Fibroblast of lung (primary cell): Measurements from ENCODE around the gene RANBP10. TPM values are rescaled to one million over a fixed set of nuclear protein-coding genes. Genes with fewer than 3 reads are reported as not detected.

ENCODE experiments used
- DNase-seq, 2 donors: peaks; one replicate each; pipeline versions ENCODE4 v3.0.0 to v3.0.0-alpha.2; 2010; ENCODE audit warnings: low read depth in 2 of 2
- H2AFZ ChIP-seq: 2 replicates; pipeline ENCODE4 v1.5.1; 2012; ENCODE audit warnings: low read length, control low read depth, inconsistent platforms
- H3K27ac ChIP-seq: 2 replicates; pipeline ENCODE4 v1.5.1; 2011; ENCODE audit warnings: low read length, control low read depth; ENCODE audit not compliant: insufficient read depth
- H3K27me3 ChIP-seq: 2 replicates; pipeline ENCODE4 v1.5.1; 2011; ENCODE audit warnings: mild to moderate bottlenecking, low read length; ENCODE audit not compliant: control insufficient read depth, insufficient read depth
- H3K36me3 ChIP-seq: 2 replicates; pipeline ENCODE4 v1.5.1; 2011; ENCODE audit warnings: low read length; ENCODE audit not compliant: control insufficient read depth, insufficient read depth
- H3K4me1 ChIP-seq: 2 replicates; pipeline ENCODE4 v1.5.1; 2011; ENCODE audit warnings: low read length; ENCODE audit not compliant: control insufficient read depth, insufficient read depth; ENCODE audit errors: extremely low read depth
- H3K4me2 ChIP-seq: 2 replicates; pipeline ENCODE4 v1.5.1; 2011; ENCODE audit warnings: low read length, control low read depth; ENCODE audit not compliant: insufficient read depth; ENCODE audit errors: extremely low read depth
- H3K4me3 ChIP-seq, 4 experiments: fragments of 200-600 bp in 1 of 4; sonication (generic) in 1 of 4; replicated peaks in 1 of 4; 2 replicates each; pipeline ENCODE4 v1.5.1; 2011 to 2016; ENCODE audit warnings: low read length in 4 of 4, low read depth in 3 of 4, mild to moderate bottlenecking in 3 of 4, control low read depth in 2 of 4, inconsistent platforms in 1 of 4, mixed read lengths in 1 of 4; ENCODE audit not compliant: insufficient read depth in 1 of 4; ENCODE audit errors: control extremely low read depth in 1 of 4
- H3K79me2 ChIP-seq: 2 replicates; pipeline ENCODE4 v1.5.1; 2012; ENCODE audit warnings: mild to moderate bottlenecking, low read length, inconsistent platforms; ENCODE audit not compliant: control insufficient read depth, insufficient read depth
- H3K9ac ChIP-seq: 2 replicates; pipeline ENCODE4 v1.5.1; 2011; ENCODE audit warnings: mild to moderate bottlenecking, low read length, control low read depth; ENCODE audit not compliant: insufficient read depth
- H3K9me3 ChIP-seq: 2 replicates; pipeline ENCODE4 v1.5.1; 2012; ENCODE audit warnings: low read depth, low read length; ENCODE audit not compliant: control insufficient read depth, insufficient read depth
- H4K20me1 ChIP-seq: 2 replicates; pipeline ENCODE4 v1.5.1; 2011; ENCODE audit warnings: low read length; ENCODE audit not compliant: control insufficient read depth, insufficient read depth; ENCODE audit errors: extremely low read depth
- EZH2 ChIP-seq: IDR thresholded peaks from 2 replicates; pipeline ENCODE4 v1.5.1; 2012; ENCODE audit warnings: low read length, control low read depth, mild to moderate bottlenecking; ENCODE audit errors: missing control alignments
- polyA plus RNA-seq, 2 donors: library from polyadenylated mRNA; depleted of rRNA in 1 of 2; stranded (reverse) in 1 of 2; unstranded in 1 of 2; fragments of >200 nt; gene quantifications; 2 replicates each; pipeline ENCODE4 v1.2.1, GENCODE V29; 2011 to 2012; ENCODE audit warnings: missing spikeins in 1 of 2
- total RNA-seq: library from RNA; depleted of rRNA; stranded (reverse); fragments of >200 nt; gene quantifications from 2 replicates; pipeline ENCODE4 v1.2.1, GENCODE V29; 2014
- TF ChIP-seq, protein P1 (sequence below), 2 donors: IDR thresholded peaks in 1 of 2; conservative IDR thresholded peaks in 1 of 2; 1 replicate in 1 of 2; 2 replicates in 1 of 2; pipeline ENCODE4 v1.5.1; 2011 to 2012; ENCODE audit warnings: low read length in 2 of 2, control low read depth in 1 of 2, inconsistent platforms in 1 of 2, low read depth in 1 of 2, mild to moderate bottlenecking in 1 of 2

Gene RANBP10
- total and polyA plus RNA-seq, 2 donors (not counting 1 experiment from before 2014, with no cell fraction given): 4.6 to 7.1 TPM

DNA sequence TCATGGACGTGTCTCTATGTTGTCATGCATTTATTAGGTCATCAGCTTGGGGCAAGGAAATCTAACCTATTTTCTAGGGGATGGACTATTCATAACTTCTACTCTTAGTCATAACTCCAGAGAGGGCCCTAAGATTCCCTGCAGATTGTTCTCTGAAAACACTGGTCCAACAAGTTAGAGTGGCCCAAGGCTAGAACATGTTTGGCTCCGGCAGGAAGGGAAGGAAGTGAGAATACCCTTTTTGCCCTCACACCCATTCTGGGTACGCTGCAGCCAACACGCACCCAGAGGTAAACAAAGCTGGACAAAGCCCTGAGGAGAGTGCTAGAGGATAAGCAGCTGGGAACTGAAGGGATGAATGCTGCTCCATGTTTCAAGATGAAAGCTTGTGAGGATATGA lies 129.8 kb downstream of the RANBP10 start:
- H3K27ac ChIP-seq: no peak overlapping the region
- no peaks in the 10 kb centered on the region for H3K27me3 ChIP-seq
- no peaks in the 10 kb centered on the region for H4K20me1 ChIP-seq
- H3K4me1 ChIP-seq: peaks cover 4% of the 10 kb centered on the region
- H3K4me3 ChIP-seq: no peak overlapping the region
- H3K4me2 ChIP-seq: no peak overlapping the region
- no peak for DNase-seq
- no peaks in the 10 kb centered on the region for H3K9me3 ChIP-seq
- H3K79me2 ChIP-seq: no peaks in the 10 kb centered on the region
- no peak overlapping the region for H3K9ac ChIP-seq
- H3K36me3 ChIP-seq: peaks cover 2% of the 10 kb centered on the region
- no peak for TF ChIP-seq EZH2
- TF ChIP-seq, protein P1, sequence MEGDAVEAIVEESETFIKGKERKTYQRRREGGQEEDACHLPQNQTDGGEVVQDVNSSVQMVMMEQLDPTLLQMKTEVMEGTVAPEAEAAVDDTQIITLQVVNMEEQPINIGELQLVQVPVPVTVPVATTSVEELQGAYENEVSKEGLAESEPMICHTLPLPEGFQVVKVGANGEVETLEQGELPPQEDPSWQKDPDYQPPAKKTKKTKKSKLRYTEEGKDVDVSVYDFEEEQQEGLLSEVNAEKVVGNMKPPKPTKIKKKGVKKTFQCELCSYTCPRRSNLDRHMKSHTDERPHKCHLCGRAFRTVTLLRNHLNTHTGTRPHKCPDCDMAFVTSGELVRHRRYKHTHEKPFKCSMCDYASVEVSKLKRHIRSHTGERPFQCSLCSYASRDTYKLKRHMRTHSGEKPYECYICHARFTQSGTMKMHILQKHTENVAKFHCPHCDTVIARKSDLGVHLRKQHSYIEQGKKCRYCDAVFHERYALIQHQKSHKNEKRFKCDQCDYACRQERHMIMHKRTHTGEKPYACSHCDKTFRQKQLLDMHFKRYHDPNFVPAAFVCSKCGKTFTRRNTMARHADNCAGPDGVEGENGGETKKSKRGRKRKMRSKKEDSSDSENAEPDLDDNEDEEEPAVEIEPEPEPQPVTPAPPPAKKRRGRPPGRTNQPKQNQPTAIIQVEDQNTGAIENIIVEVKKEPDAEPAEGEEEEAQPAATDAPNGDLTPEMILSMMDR (conservative IDR thresholded peaks at IDR 0.05 in 1 of 2, IDR thresholded peaks at IDR 0.05 in 1 of 2; ENCODE audit: low read depth in 1 of 2, low read length in 2 of 2): no peak
- H2AFZ ChIP-seq: no peak overlapping the region

DNA sequence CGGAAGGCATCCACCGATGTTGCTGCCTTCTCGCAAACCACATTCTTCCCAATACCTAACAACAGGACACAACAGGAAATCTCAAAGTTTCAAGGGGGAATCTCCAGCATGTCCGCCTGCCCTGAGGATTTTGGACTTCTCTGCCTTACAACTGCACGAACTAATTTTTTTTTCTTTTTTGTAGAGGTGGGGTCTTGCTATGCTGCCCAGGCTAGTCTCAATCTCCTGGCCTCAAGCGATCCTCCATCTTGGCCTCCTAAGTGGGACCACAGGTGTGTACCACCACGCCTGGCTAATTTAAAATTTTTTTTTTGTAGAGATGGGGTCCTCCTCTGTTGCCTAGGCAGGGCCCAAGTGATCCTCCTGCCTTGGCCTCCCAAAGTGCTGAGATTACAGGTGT lies 130.4 kb downstream of the RANBP10 start:
- H3K27ac ChIP-seq: no peak overlapping the region
- no peak overlapping the region for H2AFZ ChIP-seq
- no peaks in the 10 kb centered on the region for H3K79me2 ChIP-seq
- H3K9me3 ChIP-seq: no peaks in the 10 kb centered on the region
- TF ChIP-seq, protein P1 (conservative IDR thresholded peaks at IDR 0.05 in 1 of 2, IDR thresholded peaks at IDR 0.05 in 1 of 2; ENCODE audit: low read depth in 1 of 2, low read length in 2 of 2): no peak
- TF ChIP-seq EZH2: no peak
- H3K27me3 ChIP-seq: no peaks in the 10 kb centered on the region
- no peak overlapping the region for H3K4me3 ChIP-seq
- peaks cover 2% of the 10 kb centered on the region for H3K36me3 ChIP-seq
- peaks cover 4% of the 10 kb centered on the region for H3K4me1 ChIP-seq
- DNase-seq: no peak
- H4K20me1 ChIP-seq: no peaks in the 10 kb centered on the region
- H3K4me2 ChIP-seq: no peak overlapping the region
- no peak overlapping the region for H3K9ac ChIP-seq

DNA sequence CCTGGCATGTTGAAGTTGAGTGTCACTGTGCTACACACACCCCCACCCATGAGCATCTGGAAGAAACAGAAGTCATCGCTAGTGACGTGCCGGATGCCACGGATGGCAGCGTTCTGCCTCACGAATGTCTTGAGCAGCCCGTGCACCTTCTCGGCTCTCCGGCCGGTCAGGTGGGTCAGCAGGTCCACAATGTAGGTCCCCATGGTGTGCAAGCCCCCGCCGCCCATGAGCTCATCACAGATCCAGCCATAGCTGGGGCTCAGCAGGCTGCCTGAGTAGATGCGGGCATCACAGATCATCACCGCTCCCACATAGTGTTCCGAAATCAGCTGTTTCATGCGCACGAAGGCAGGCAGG lies 130.8 kb downstream of the RANBP10 start:
- no peak overlapping the region for H3K27ac ChIP-seq
- TF ChIP-seq, protein P1 (conservative IDR thresholded peaks at IDR 0.05 in 1 of 2, IDR thresholded peaks at IDR 0.05 in 1 of 2; ENCODE audit: low read depth in 1 of 2, low read length in 2 of 2): no peak
- no peak for TF ChIP-seq EZH2
- DNase-seq: no peak

More for the DNA sequence above, 130.8 kb downstream of the RANBP10 start:
- H3K27me3 ChIP-seq: no peaks in the 10 kb centered on the region
- no peaks in the 10 kb centered on the region for H4K20me1 ChIP-seq
- H3K9ac ChIP-seq: no peak overlapping the region
- peaks cover 4% of the 10 kb centered on the region for H3K4me1 ChIP-seq
- no peak overlapping the region for H3K4me3 ChIP-seq
- no peaks in the 10 kb centered on the region for H3K9me3 ChIP-seq
- no peak overlapping the region for H3K4me2 ChIP-seq
- H2AFZ ChIP-seq: no peak overlapping the region
- no peaks in the 10 kb centered on the region for H3K79me2 ChIP-seq
- H3K36me3 ChIP-seq: peaks cover 2% of the 10 kb centered on the region
